Fibroblast of lung (primary cell): ENCODE measurements around the gene YIF1A.

Experiments used
- EZH2 ChIP-seq: IDR thresholded peaks from 2 replicates; pipeline ENCODE4 v1.5.1; 2012; ENCODE audit warnings: low read length, control low read depth, mild to moderate bottlenecking; ENCODE audit errors: missing control alignments
- TF ChIP-seq, protein P1 (sequence below), 2 donors: IDR thresholded peaks in 1 of 2; conservative IDR thresholded peaks in 1 of 2; 1 replicate in 1 of 2; 2 replicates in 1 of 2; pipeline ENCODE4 v1.5.1; 2011 to 2012; ENCODE audit warnings: low read length in 2 of 2, control low read depth in 1 of 2, inconsistent platforms in 1 of 2, low read depth in 1 of 2, mild to moderate bottlenecking in 1 of 2

- TF ChIP-seq, protein P1, sequence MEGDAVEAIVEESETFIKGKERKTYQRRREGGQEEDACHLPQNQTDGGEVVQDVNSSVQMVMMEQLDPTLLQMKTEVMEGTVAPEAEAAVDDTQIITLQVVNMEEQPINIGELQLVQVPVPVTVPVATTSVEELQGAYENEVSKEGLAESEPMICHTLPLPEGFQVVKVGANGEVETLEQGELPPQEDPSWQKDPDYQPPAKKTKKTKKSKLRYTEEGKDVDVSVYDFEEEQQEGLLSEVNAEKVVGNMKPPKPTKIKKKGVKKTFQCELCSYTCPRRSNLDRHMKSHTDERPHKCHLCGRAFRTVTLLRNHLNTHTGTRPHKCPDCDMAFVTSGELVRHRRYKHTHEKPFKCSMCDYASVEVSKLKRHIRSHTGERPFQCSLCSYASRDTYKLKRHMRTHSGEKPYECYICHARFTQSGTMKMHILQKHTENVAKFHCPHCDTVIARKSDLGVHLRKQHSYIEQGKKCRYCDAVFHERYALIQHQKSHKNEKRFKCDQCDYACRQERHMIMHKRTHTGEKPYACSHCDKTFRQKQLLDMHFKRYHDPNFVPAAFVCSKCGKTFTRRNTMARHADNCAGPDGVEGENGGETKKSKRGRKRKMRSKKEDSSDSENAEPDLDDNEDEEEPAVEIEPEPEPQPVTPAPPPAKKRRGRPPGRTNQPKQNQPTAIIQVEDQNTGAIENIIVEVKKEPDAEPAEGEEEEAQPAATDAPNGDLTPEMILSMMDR (conservative IDR thresholded peaks at IDR 0.05 in 1 of 2, IDR thresholded peaks at IDR 0.05 in 1 of 2; ENCODE audit: low read depth in 1 of 2, low read length in 2 of 2) = no peak
- no peak for TF ChIP-seq EZH2
These were observed 1.6 kb downstream of the YIF1A start for GRCh38 chr11:66287211-66287888.
